Tongue (tissue), 2 donors: ENCODE data around the gene SGO2. TPM values are rescaled to one million over a fixed set of nuclear protein-coding genes. Genes with fewer than 3 reads are reported as not detected.

ENCODE experiments used
- DNase-seq: peaks from one replicate; pipeline ENCODE4 v3.0.0-alpha.2; 2015
- total RNA-seq: library from RNA; depleted of rRNA; stranded (reverse); fragments of >200 nt; gene quantifications from one replicate; pipeline ENCODE4 v1.2.3, GENCODE V29; 2014

Gene SGO2
- total RNA-seq: 10.7 TPM

- peak; percentile 97 for DNase-seq
Measured at GRCh38 chr2:200525882-200526651, at the start of gene SGO2. Gene SGO2 (plus strand): TSS chr2:200526207. CDS start chr2:200532976, 6,769 bp downstream.

- DNase-seq: no peak
Measured at GRCh38 chr2:200476836-200477235, 49.2 kb upstream of the SGO2 start.

GRCh38 chr2:200477667-200478131 is 48.3 kb upstream of the SGO2 start:
- DNase-seq: no peak

- DNase-seq: peak; percentile 38
Measured at GRCh38 chr2:200479692-200480265, 46.2 kb upstream of the SGO2 start.

GRCh38 chr2:200482194-200482593 is 43.8 kb upstream of the SGO2 start:
- no peak for DNase-seq

- peak; percentile 54 for DNase-seq
Measured at GRCh38 chr2:200483729-200484198, 42.2 kb upstream of the SGO2 start.

GRCh38 chr2:200484934-200485333 is 41.1 kb upstream of the SGO2 start:
- DNase-seq: no peak

- no peak for DNase-seq
Measured at GRCh38 chr2:200486529-200486928, 39.5 kb upstream of the SGO2 start.

- DNase-seq: no peak
Measured at GRCh38 chr2:200488169-200488568, 37.8 kb upstream of the SGO2 start.

GRCh38 chr2:200490001-200490400 is 36.0 kb upstream of the SGO2 start:
- DNase-seq: no peak

GRCh38 chr2:200492656-200493055 is 33.4 kb upstream of the SGO2 start:
- no peak for DNase-seq

- DNase-seq: no peak
Measured at GRCh38 chr2:200494048-200494447, 32.0 kb upstream of the SGO2 start.

- no peak for DNase-seq
Measured at GRCh38 chr2:200496696-200497095, 29.3 kb upstream of the SGO2 start.

- DNase-seq: no peak
Measured at GRCh38 chr2:200498402-200499162, 27.4 kb upstream of the SGO2 start.

- no peak for DNase-seq
Measured at GRCh38 chr2:200502196-200502595, 23.8 kb upstream of the SGO2 start.

- no peak for DNase-seq
Measured at GRCh38 chr2:200506679-200507078, 19.3 kb upstream of the SGO2 start.

- DNase-seq: no peak
Measured at GRCh38 chr2:200507179-200507578, 18.8 kb upstream of the SGO2 start.

GRCh38 chr2:200509235-200509611 is 16.8 kb upstream of the SGO2 start:
- peak; percentile 28 for DNase-seq

- peak; percentile 93 for DNase-seq
Measured at GRCh38 chr2:200509612-200510433, 16.2 kb upstream of the SGO2 start, which contains the start of gene KCTD18. Gene KCTD18 (minus strand): TSS chr2:200510068. CDS start chr2:200507016, 3,052 bp downstream.

- no peak for DNase-seq
Measured at GRCh38 chr2:200515155-200515554, 10.9 kb upstream of the SGO2 start.

- no peak for DNase-seq
Measured at GRCh38 chr2:200523158-200523557, 2.8 kb upstream of the SGO2 start.

GRCh38 chr2:200523604-200524003 is 2.4 kb upstream of the SGO2 start:
- DNase-seq: no peak
